Measurements from ENCODE around the gene CCDC74B. TPM values are rescaled to one million over a fixed set of nuclear protein-coding genes. Genes with fewer than 3 reads are reported as not detected.
"Not testable (repeated sequence)": the region's sequence is repeated elsewhere in the genome, so short reads cannot be mapped to it uniquely, and the experiment has no call there.

The CCDC74B gene
- total and polyA plus RNA-seq, 7 donors = 0.12 to 0.37 (median 0.21) TPM; not detected in 4

DNA sequence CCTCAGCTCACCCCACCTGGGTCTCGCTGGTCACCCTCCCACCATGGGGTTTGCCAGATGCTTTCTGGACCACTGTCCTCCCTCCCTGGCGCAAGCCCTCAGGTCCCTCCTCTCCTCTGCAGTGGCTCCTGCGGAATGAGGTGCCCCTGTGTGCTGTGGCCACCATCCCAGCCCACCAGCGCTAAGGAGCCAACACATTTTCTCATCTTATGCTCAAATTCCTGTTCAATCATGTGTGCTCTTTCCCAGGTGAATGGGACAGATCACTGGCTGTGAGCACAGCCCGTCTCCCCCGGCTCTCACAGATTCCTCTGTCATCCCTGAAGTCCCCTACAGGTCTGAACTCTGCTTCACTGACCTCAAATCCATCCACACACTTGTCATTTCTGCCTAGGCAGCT lies 15.2 kb upstream of the CCDC74B start:
- Histone ChIP-seq H3K4me1 (no peaks in the 10 kb centered on the region), H3K36me3 (ENCODE audit: insufficient read depth in 1 of 2, low read depth in 1 of 2) (peaks cover 0 to 51% of the 10 kb centered on the region in 2 donors), H3K27ac (no peak overlapping the region), H3K4me3 (no peak overlapping the region), H3K27me3 (ENCODE audit: insufficient read depth in 3 of 3, low read length in 2 of 3) (no peaks in the 10 kb centered on the region), H3K9me3 (no peaks in the 10 kb centered on the region)
- intact Hi-C loops (cut with DNase I) = no loop called here
- ATAC-seq (no peak), DNase-seq (peak in 1 of 2 donors; percentile 14)
- TF ChIP-seq, protein P1, sequence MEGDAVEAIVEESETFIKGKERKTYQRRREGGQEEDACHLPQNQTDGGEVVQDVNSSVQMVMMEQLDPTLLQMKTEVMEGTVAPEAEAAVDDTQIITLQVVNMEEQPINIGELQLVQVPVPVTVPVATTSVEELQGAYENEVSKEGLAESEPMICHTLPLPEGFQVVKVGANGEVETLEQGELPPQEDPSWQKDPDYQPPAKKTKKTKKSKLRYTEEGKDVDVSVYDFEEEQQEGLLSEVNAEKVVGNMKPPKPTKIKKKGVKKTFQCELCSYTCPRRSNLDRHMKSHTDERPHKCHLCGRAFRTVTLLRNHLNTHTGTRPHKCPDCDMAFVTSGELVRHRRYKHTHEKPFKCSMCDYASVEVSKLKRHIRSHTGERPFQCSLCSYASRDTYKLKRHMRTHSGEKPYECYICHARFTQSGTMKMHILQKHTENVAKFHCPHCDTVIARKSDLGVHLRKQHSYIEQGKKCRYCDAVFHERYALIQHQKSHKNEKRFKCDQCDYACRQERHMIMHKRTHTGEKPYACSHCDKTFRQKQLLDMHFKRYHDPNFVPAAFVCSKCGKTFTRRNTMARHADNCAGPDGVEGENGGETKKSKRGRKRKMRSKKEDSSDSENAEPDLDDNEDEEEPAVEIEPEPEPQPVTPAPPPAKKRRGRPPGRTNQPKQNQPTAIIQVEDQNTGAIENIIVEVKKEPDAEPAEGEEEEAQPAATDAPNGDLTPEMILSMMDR (IDR thresholded peaks at IDR 0.05) = no peak
- WGBS, 3 donors = 94 to 99% (median 98%) methylated on average over 6 of the region's 6 CpGs

DNA sequence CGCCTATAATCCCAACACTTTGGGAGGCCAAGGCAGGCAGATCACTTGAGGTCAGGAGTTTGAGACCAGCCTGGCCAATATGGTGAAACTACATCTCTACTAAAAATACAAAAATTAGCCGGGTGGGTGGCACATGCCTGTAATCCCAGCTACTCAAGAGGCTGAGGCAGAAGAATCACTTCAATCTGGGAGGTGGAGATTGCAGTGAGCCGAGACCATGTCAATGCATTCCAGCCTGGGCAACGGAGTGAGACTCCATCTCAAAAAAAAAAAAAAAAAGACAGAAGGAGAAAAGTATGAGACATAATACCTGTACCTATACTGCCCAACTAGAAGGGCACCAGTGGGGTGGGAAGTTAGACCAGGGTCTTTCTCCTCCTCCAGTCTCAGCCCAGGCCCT lies 14.5 kb upstream of the CCDC74B start:
- H3K4me3 ChIP-seq; ATAC-seq; intact Hi-C loops (cut with DNase I); H3K27ac ChIP-seq; DNase-seq; H3K27me3 ChIP-seq (ENCODE audit: insufficient read depth in 3 of 3, low read length in 2 of 3); H3K4me1 ChIP-seq; H3K9me3 ChIP-seq: not testable (repeated sequence)
- 90 to 92% (median 91%) methylated on average over 4 of the region's 4 CpGs for WGBS, 3 donors
- H3K36me3 ChIP-seq (ENCODE audit: insufficient read depth in 1 of 2, low read depth in 1 of 2) = peaks cover 0 to 52% of the 10 kb centered on the region in 2 donors

DNA sequence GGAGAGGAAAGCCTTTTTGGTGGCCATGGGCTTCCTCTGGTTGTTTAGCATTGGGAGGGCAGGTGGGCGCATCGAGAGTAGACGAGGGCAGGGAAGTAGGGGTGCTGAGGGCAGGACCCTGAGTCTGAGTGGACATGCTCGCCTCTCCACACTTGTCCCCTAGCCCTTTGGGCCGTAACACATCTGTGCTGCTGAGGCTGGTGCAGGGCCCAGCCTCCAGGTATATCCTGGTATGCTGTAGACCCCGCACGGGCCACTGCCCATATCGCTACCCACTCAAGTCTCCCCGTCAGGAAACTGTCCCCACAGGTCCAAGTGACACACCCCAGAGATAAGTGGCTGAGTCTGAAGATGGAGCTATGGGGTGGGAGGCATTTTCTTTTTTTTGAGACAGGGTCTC lies 13.7 kb upstream of the CCDC74B start:
- no peak for ATAC-seq
- TF ChIP-seq, protein P1 (IDR thresholded peaks at IDR 0.05) = no peak
- H3K4me3 ChIP-seq = no peak overlapping the region
- H3K4me1 ChIP-seq = no peaks in the 10 kb centered on the region
- intact Hi-C loops (cut with DNase I) = no loop called here
- H3K9me3 ChIP-seq = no peaks in the 10 kb centered on the region
- 90 to 97% (median 96%) methylated on average over 9 of the region's 9 CpGs for WGBS, 3 donors
- DNase-seq = peak in 1 of 2 donors; percentile 26
- no peak overlapping the region for H3K27ac ChIP-seq
- no peaks in the 10 kb centered on the region for H3K27me3 ChIP-seq (ENCODE audit: insufficient read depth in 3 of 3, low read length in 2 of 3)
- peaks cover 0 to 51% of the 10 kb centered on the region in 2 donors for H3K36me3 ChIP-seq (ENCODE audit: insufficient read depth in 1 of 2, low read depth in 1 of 2)

DNA sequence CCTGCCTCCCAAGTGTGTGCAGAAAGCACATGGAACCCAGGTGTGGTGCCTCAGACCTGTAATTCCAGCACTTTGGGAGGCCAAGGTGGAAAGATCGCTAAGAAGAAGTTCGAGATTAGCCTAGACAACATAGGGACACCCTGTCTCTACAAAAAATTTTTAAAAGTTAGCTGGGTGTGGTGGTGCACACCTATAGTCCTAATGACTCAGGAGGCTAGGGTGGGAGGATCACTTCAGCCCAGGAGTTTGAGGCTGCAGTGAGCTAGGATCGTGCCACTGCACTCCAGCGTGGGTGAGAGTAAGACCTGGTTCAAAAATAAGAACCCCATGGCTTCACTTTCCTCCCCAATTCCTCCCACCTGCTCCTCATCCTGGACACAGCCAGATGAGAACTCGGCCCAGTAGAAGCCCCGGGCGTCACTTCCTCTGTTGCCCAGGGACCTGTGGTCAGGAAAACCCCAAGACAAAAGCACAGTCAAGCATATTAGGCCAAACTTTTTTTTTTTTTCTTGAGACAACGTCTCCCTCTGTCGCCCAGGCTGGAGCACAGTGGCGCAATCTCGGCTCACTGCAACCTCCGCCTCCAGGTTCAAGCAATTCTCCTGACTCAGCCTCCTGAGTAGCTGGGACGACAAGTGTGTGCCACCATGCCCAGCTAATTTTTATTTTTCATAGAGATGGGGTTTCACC lies 13.1 kb upstream of the CCDC74B start:
- H3K4me3 ChIP-seq; H3K4me1 ChIP-seq; H3K27me3 ChIP-seq (ENCODE audit: insufficient read depth in 3 of 3, low read length in 2 of 3); intact Hi-C loops (cut with DNase I); ATAC-seq; H3K27ac ChIP-seq; H3K9me3 ChIP-seq: not testable (repeated sequence)
- WGBS, 3 donors = 75 to 82% (median 78%) methylated on average over 13 of the region's 13 CpGs
- peaks cover 0 to 52% of the 10 kb centered on the region in 2 donors for H3K36me3 ChIP-seq (ENCODE audit: insufficient read depth in 1 of 2, low read depth in 1 of 2)
- DNase-seq = peak in 1 of 2 donors; percentile 22

DNA sequence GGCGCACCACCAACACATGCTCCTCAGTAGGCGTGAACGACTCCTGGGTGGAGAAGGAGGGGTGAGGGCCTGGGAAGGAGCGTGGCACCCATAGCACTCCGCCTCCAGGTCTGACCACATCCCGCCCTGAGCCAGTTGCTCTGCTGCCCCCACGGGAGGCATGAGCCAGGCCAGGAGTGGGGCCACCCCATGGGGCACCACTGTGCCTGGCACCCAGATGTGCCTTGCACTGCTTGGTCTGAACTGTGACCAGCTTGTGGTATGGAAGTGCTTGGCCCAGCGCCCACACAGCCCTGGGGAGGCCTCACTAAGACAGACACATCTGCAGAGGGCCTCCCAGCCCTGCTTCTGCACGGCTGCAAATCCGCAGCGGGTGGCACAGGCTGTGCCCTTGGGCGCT lies 12.4 kb upstream of the CCDC74B start:
- H3K27me3 ChIP-seq (ENCODE audit: insufficient read depth in 3 of 3, low read length in 2 of 3); H3K4me3 ChIP-seq; intact Hi-C loops (cut with DNase I); ATAC-seq; H3K27ac ChIP-seq; H3K4me1 ChIP-seq; H3K9me3 ChIP-seq: not testable (repeated sequence)
- peak in 1 of 2 donors; percentile 49 for DNase-seq
- H3K36me3 ChIP-seq (ENCODE audit: insufficient read depth in 1 of 2, low read depth in 1 of 2) = peaks cover 0 to 52% of the 10 kb centered on the region in 2 donors
- WGBS, 3 donors = 85 to 92% (median 92%) methylated on average over 9 to 11 of the region's 12 CpGs

DNA sequence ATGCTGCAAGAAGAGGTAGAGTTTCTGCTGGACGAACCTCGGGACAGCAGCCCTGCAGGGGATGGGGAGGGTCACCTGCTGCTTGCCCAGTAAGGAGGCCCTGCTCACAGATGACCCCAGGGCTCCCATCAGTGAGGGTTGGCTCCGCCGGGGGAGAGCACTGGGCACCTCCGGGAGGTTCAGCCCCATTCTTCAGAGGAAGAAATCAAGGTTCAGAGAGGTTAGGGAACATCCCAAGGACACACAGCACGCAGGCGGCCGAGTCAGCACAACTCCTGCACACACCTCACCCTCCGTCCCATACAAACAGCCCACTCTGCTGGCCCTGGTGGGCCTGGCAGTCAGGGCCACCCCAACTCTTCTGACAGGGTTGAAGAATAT lies 11.7 kb upstream of the CCDC74B start:
- Histone ChIP-seq H3K27me3 (ENCODE audit: insufficient read depth in 3 of 3, low read length in 2 of 3) (no peaks in the 10 kb centered on the region), H3K4me3 (no peak overlapping the region), H3K36me3 (ENCODE audit: insufficient read depth in 1 of 2, low read depth in 1 of 2) (peaks cover 0 to 58% of the 10 kb centered on the region in 2 donors), H3K27ac (no peak overlapping the region), H3K4me1 (no peaks in the 10 kb centered on the region), H3K9me3 (no peaks in the 10 kb centered on the region)
- TF ChIP-seq, protein P1 (IDR thresholded peaks at IDR 0.05) = no peak
- 86 to 93% (median 88%) methylated on average over 9 of the region's 9 CpGs for WGBS, 3 donors
- intact Hi-C loops (cut with DNase I) = no loop called here
- DNase-seq (peak in 1 of 2 donors; percentile 27), ATAC-seq (peak in 1 of 4 donors; percentile 7)

All from psoas muscle (tissue), 8 donors.